ENCODE results near the gene RHO.
"Not testable (repeated sequence)": the region's sequence is repeated elsewhere in the genome, so short reads cannot be mapped to it uniquely, and the experiment has no call there.

Gene RHO

DNA sequence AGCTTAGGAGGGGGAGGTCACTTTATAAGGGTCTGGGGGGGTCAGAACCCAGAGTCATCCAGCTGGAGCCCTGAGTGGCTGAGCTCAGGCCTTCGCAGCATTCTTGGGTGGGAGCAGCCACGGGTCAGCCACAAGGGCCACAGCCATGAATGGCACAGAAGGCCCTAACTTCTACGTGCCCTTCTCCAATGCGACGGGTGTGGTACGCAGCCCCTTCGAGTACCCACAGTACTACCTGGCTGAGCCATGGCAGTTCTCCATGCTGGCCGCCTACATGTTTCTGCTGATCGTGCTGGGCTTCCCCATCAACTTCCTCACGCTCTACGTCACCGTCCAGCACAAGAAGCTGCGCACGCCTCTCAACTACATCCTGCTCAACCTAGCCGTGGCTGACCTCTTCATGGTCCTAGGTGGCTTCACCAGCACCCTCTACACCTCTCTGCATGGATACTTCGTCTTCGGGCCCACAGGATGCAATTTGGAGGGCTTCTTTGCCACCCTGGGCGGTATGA is at the start of gene RHO:
RHO (plus strand) TSS at position 51 of the 512 bp plus-strand sequence; CDS start at position 146, 95 bp downstream.
- no peaks in the 10 kb centered on the region for H3K9me3 Mint-ChIP-seq
- DNase-seq (ENCODE audit: low spot score in 2 of 2), result no peak
- peak within 1 kb of the TSS; percentile 75 for H3K27ac Mint-ChIP-seq
- peaks cover 11% of the 10 kb centered on the region for H3K4me1 Mint-ChIP-seq
- H3K36me3 Mint-ChIP-seq, result no peaks in the 10 kb centered on the region
- no peak for ATAC-seq
- no peak within 1 kb of the TSS for H3K4me3 Mint-ChIP-seq

DNA sequence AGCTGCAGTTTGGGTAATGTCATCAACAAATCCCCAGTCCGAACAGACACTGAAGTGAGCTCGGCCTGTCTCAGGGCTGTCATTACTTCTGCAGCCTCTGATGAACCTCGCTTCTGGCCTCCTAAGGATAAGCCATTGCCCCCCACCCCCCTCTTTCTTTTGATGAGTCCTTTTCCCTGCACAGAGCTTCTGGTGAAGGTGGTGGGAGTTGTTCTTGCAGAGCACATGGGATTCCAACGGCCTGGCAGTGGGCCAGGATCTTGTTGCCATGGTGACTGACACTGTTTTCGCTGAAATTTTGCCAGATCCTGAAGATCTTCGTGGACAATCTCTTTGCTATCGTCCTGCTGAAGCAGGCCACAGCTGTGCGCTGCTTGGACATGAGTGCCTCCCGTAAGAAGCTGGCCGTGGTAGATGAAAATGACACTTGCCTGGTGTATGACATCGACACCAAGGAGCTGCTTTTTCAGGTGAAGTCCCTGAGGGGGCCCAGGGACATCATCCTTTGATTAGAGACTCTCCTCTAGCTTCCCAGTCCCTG is 47.1 kb upstream of the RHO start:
- H3K4me1 Mint-ChIP-seq; H3K9me3 Mint-ChIP-seq; H3K36me3 Mint-ChIP-seq; ATAC-seq; DNase-seq (ENCODE audit: low spot score in 2 of 2); H3K4me3 Mint-ChIP-seq: not testable (repeated sequence)
- peak overlapping the region; percentile 60 for H3K27ac Mint-ChIP-seq

GRCh38 chr3:129481766-129482332 is 46.6 kb upstream of the RHO start:
- ATAC-seq, result peak; percentile 65
- Mint-ChIP-seq H3K27ac (peak overlapping the region; percentile 60), H3K9me3 (no peaks in the 10 kb centered on the region), H3K4me1 (peaks cover 9% of the 10 kb centered on the region), H3K36me3 (no peaks in the 10 kb centered on the region), H3K4me3 (no peak overlapping the region)
- no peak for DNase-seq (ENCODE audit: low spot score in 2 of 2)

- peaks cover 9% of the 10 kb centered on the region for H3K4me1 Mint-ChIP-seq
- ATAC-seq (no peak), DNase-seq (ENCODE audit: low spot score in 2 of 2) (no peak)
- H3K9me3 Mint-ChIP-seq, result no peaks in the 10 kb centered on the region
- H3K36me3 Mint-ChIP-seq, result no peaks in the 10 kb centered on the region
- peak overlapping the region; percentile 60 for H3K27ac Mint-ChIP-seq
- H3K4me3 Mint-ChIP-seq, result no peak overlapping the region
Observed at GRCh38 chr3:129482721-129483120, 45.7 kb upstream of the RHO start.

DNA sequence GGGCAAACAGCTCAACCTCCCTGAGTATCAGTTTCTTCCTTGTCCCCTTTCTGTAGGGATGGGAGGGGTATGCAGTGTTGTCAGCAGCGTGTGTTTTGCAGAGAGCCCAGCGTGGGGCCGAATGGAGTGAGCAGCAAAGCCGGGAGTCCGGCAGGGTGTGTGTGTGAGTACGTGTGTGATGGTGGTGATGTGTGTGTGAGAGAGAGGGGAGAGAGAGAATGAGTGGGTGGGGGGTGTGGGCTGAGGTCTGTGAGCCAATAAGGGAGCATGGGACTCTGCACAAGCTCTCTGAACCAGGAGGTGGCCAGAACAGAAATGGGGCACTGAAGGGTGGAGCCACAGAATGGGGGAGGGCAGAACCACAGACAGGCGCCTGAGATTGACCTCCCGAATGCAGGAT is 44.6 kb upstream of the RHO start:
- peaks cover 9% of the 10 kb centered on the region for H3K4me1 Mint-ChIP-seq
- peak overlapping the region; percentile 21 for H3K27ac Mint-ChIP-seq
- no peak for DNase-seq (ENCODE audit: low spot score in 2 of 2)
- H3K9me3 Mint-ChIP-seq, result no peaks in the 10 kb centered on the region
- H3K4me3 Mint-ChIP-seq, result no peak overlapping the region
- no peak for ATAC-seq
- H3K36me3 Mint-ChIP-seq, result no peaks in the 10 kb centered on the region

GRCh38 chr3:129485146-129485545 is 43.3 kb upstream of the RHO start:
- DNase-seq (ENCODE audit: low spot score in 2 of 2); H3K9me3 Mint-ChIP-seq: not testable (repeated sequence)

GRCh38 chr3:129485721-129486663 is 42.4 kb upstream of the RHO start:
- ATAC-seq, result peak; percentile 25
- Mint-ChIP-seq H3K4me3 (no peak overlapping the region), H3K4me1 (peaks cover 18% of the 10 kb centered on the region), H3K27ac (peak overlapping the region; percentile 81), H3K9me3 (no peaks in the 10 kb centered on the region), H3K36me3 (no peaks in the 10 kb centered on the region)
- no peak for DNase-seq (ENCODE audit: low spot score in 2 of 2)

More at GRCh38 chr3:129485146-129485545, 43.3 kb upstream of the RHO start:
- ATAC-seq, H3K36me3 Mint-ChIP-seq, H3K4me3 Mint-ChIP-seq: not testable (repeated sequence)
- peak overlapping the region; percentile 20 for H3K27ac Mint-ChIP-seq
- H3K4me1 Mint-ChIP-seq, result peaks cover 10% of the 10 kb centered on the region

DNA sequence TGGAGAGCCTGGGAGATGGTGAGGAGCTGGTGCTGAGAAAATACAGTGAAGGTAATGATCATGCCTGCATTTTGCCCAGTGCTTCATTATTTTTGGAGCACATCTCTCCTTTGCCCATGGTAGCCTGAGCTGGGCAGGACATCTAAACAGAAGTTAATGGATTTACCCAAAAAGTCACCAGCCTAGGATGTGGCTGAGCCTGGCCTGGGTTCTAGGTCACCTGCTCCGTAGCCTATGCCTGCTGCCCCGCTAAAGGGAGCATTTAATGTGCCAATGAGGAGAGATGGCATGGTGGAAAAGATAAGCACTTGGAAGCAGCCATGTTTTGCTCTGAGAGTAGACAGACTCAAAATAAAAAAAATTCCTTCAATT is 41.8 kb upstream of the RHO start:
- Mint-ChIP-seq H3K36me3 (no peaks in the 10 kb centered on the region), H3K27ac (peak overlapping the region; percentile 81), H3K4me3 (no peak overlapping the region), H3K9me3 (no peaks in the 10 kb centered on the region), H3K4me1 (peaks cover 18% of the 10 kb centered on the region)
- no peak for ATAC-seq
- no peak for DNase-seq (ENCODE audit: low spot score in 2 of 2)

- ATAC-seq (no peak), DNase-seq (ENCODE audit: low spot score in 2 of 2) (no peak)
- no peak overlapping the region for H3K4me3 Mint-ChIP-seq
- H3K4me1 Mint-ChIP-seq, result peaks cover 11% of the 10 kb centered on the region
- H3K9me3 Mint-ChIP-seq, result no peaks in the 10 kb centered on the region
- peak overlapping the region; percentile 40 for H3K27ac Mint-ChIP-seq
- H3K36me3 Mint-ChIP-seq, result no peaks in the 10 kb centered on the region
Observed at GRCh38 chr3:129487183-129487867, 41.1 kb upstream of the RHO start.

GRCh38 chr3:129487868-129488335 is 40.5 kb upstream of the RHO start:
- DNase-seq (ENCODE audit: low spot score in 2 of 2); ATAC-seq; H3K9me3 Mint-ChIP-seq; H3K4me3 Mint-ChIP-seq; H3K36me3 Mint-ChIP-seq; H3K4me1 Mint-ChIP-seq: not testable (repeated sequence)
- H3K27ac Mint-ChIP-seq, result peak overlapping the region; percentile 40

- H3K4me1 Mint-ChIP-seq; H3K4me3 Mint-ChIP-seq; ATAC-seq; DNase-seq (ENCODE audit: low spot score in 2 of 2); H3K27ac Mint-ChIP-seq; H3K36me3 Mint-ChIP-seq; H3K9me3 Mint-ChIP-seq: not testable (repeated sequence)
Observed at GRCh38 chr3:129489258-129489657, 39.2 kb upstream of the RHO start.

- no peak overlapping the region for H3K27ac Mint-ChIP-seq
- DNase-seq (ENCODE audit: low spot score in 2 of 2) (peak; percentile 39 to 70), ATAC-seq (peak; percentile 88)
- no peaks in the 10 kb centered on the region for H3K36me3 Mint-ChIP-seq
- no peaks in the 10 kb centered on the region for H3K9me3 Mint-ChIP-seq
- no peak overlapping the region for H3K4me3 Mint-ChIP-seq
- H3K4me1 Mint-ChIP-seq, result peaks cover 10% of the 10 kb centered on the region
Observed at GRCh38 chr3:129490273-129490675, 38.2 kb upstream of the RHO start.

GRCh38 chr3:129491077-129491476 is 37.4 kb upstream of the RHO start:
- not testable (repeated sequence) for H3K36me3 Mint-ChIP-seq; H3K4me1 Mint-ChIP-seq; H3K9me3 Mint-ChIP-seq; H3K4me3 Mint-ChIP-seq; H3K27ac Mint-ChIP-seq; ATAC-seq; DNase-seq (ENCODE audit: low spot score in 2 of 2)

DNA sequence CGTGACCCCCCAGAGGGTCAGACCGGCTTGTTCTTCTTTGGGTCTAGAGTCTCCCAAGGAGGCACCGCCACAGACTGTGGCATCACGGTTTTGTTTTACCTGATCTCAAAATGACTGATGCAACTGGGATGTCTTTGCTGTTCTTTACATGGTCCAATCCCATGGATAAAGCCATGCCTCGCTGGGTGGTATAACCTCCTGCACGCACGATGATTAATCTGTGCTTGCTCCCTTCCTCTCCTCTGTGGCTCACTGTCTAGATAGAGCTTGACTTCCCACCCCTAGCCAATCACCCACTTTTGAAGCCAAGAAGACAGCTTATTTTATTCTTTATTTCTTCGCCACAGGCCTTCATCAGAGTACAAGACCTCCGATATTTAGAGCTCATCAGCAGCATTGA is 36.6 kb upstream of the RHO start:
- H3K4me1 Mint-ChIP-seq, result peaks cover 10% of the 10 kb centered on the region
- H3K27ac Mint-ChIP-seq, result peak overlapping the region; percentile 76
- no peaks in the 10 kb centered on the region for H3K9me3 Mint-ChIP-seq
- DNase-seq (ENCODE audit: low spot score in 2 of 2), result no peak
- no peaks in the 10 kb centered on the region for H3K36me3 Mint-ChIP-seq
- no peak for ATAC-seq
- no peak overlapping the region for H3K4me3 Mint-ChIP-seq

- Mint-ChIP-seq H3K4me1 (peaks cover 10% of the 10 kb centered on the region), H3K27ac (no peak overlapping the region), H3K4me3 (no peak overlapping the region), H3K9me3 (no peaks in the 10 kb centered on the region), H3K36me3 (no peaks in the 10 kb centered on the region)
- ATAC-seq (no peak), DNase-seq (ENCODE audit: low spot score in 2 of 2) (no peak)
Observed at GRCh38 chr3:129492691-129493090, 35.7 kb upstream of the RHO start.

Measured in stimulated activated effector memory CD8-positive, alpha-beta T cell treated with anti-CD3 and anti-CD28 coated beads, Interleukin-12 subunit alpha, Interleukin-12 subunit beta, amount 100 ng/mL, for 72 hours (primary cell).